Esophagus mucosa (tissue), 1 donor: ENCODE results near the gene MINAR1. TPM values are rescaled to one million over a fixed set of nuclear protein-coding genes. Genes with fewer than 3 reads are reported as not detected.
A peak's percentile ranks its signal among the peaks of the same experiment; 100 is the strongest.

Source experiments
- ATAC-seq: fragments of 200-7000 bp; cut with Tn5 transposase; one replicate; pipeline ENCODE4 v1.9.1; 2020
- total RNA-seq: library from RNA; stranded (reverse); gene quantifications from one replicate; pipeline ENCODE4 v1.2.4, GENCODE V29; 2023
- donor health status: DM: yes; HTN: yes; CAD: no.

Gene MINAR1
- total RNA-seq, 1 donor from 2014 or later, result 0.24 TPM

GRCh38 chr15:79432345-79433275 lies 474 bp downstream of the MINAR1 start:
- peak; percentile 31 for ATAC-seq

- no peak for ATAC-seq
Observed at GRCh38 chr15:79433276-79433990, 1.3 kb downstream of the MINAR1 start.

DNA sequence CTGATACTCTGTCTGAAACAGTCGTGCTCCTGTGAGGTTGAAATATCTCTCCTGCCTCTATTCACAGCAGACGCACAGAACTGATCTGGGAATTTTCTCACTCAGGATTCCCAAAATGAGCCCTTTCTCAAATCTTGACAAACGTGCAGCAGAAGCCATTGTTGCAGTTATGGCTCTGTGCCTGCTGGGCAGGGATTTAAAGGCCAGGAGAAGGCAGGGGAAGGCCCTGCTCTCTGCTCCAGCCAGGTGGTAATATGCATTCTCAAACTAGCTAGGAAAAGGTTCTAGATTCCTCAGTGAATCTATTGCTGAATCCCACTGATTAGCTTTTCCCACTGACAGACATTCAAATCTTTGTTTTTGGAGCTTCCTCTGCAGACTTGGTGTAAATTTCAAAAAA lies 2.2 kb downstream of the MINAR1 start:
- no peak for ATAC-seq

DNA sequence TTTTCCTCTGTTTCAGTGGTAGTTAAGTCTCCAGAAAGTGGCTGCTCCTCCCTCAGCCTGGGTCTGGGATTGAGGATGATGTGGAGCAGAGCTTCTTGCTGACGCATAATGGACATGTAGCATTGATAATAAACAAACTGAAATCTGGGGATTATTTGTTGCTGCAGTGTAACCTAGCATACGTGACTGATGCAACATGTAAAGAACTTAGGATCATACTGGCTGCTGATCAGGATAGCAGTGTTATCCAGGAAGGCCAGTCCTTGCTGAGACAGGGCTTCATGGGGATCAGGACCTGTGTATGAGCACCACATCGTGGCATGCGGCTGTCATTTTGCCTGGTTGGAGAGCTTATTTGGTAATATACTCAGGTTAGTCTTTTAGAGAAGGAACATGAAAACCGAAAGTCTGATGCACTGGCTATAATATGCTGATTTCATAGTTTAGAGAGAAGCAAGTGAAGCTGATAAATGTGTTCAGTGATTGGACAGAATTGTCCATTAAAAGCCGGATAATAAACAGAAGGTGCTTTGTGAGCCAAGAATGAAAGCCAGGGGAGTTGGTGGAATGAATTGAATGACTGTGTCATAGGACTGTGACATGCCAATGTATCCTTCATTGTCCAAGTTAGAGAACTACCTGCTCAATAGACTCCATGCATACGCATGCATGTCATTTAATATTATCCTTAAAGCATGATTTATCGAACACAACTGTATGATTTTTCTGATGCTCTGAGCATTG lies 4.1 kb downstream of the MINAR1 start:
- no peak for ATAC-seq

- no peak for ATAC-seq
Observed at GRCh38 chr15:79437275-79438000, 5.3 kb downstream of the MINAR1 start.

DNA sequence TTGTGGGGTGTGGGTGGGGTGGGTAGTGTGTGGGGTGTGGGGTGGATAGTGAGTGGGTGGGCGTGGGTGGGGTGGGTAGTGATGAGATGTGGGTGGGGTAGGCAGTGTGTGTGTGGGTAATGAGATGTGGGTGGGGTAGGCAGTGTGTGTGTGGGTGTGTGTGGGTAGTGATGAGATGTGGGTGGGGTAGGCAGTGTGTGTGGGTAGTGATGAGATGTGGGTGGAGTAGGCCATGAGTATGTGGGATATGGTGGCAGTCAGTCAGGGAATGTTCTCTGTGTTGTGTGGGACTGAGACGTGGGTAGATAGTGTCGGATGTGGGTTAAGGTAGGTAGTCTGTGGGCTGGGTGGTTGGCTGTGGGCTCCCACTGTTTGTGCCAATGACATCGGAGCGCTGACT lies 7.1 kb downstream of the MINAR1 start:
- peak; percentile 20 for ATAC-seq

- no peak for ATAC-seq
Observed at GRCh38 chr15:79440355-79440908, 8.3 kb downstream of the MINAR1 start.

- no peak for ATAC-seq
Observed at GRCh38 chr15:79442911-79443310, 10.8 kb downstream of the MINAR1 start.

DNA sequence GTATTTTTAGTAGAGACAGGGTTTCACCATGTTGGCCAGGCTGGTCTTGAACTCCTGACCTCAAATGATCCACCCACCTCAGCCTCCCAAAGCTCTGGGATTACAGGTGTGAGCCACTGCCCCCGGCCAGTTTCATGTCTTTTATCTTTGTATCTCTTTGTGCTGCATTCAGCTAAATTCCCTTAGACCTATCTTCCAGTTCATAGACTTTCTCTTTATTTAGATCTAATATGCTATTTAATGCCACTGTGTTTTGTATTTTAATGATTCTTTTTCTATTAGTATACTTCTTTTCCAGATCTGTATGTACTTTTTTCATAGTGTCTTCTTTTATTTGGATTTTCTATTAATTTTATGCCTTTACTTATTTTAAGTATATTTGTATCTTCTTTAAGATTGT lies 14.9 kb downstream of the MINAR1 start:
- ATAC-seq, result no peak

DNA sequence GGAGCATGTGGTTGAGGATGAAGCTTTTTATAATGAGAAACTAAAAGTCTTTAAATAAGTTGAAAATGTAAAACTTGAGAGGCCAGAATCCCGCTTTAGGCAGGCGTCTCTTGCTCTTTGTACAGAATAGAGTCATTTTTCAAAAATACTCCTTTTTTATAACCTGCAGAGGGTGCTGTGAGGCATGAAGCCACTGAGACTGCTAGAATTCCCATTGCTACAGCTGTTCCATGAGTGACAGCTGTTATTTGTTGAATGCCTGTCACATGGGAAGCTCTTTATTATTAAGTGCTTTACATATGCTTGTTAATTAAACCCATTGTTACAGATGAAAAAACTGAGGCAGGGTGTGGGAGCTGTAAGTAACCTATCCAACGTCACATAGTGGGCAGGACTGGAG lies 18.5 kb downstream of the MINAR1 start:
- ATAC-seq, result no peak

DNA sequence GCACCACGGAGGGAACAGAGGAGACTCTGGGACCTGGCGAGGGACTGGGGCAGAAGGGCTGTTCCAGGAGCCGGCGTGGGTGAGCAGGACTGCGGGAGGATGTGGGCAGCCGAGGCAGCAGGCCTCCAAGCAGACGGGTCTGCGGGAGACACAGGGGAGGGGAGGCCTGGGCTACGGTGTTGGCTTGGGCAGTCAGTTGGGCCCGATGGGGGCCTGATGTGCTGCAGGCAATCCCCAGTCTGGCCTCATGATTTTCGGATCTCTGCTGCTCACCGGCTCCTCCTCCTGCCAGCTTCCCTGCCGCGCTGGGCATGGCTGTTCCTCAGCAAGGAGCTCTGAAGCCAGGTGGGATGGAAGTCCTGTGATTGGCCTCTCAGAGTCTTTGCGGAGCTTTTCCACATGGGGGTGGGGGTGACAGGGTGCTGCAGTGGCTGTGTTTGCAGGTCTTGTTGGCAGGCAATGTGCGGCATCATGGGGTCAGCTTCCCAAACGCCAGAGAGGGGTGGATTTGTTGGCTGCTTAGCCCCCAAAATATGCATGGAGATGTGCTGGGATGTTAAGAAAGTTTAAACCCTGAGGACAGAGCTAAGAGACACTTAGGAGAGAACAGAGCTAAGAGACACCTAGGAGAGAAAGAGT lies 19.3 kb downstream of the MINAR1 start:
- ATAC-seq, result no peak

DNA sequence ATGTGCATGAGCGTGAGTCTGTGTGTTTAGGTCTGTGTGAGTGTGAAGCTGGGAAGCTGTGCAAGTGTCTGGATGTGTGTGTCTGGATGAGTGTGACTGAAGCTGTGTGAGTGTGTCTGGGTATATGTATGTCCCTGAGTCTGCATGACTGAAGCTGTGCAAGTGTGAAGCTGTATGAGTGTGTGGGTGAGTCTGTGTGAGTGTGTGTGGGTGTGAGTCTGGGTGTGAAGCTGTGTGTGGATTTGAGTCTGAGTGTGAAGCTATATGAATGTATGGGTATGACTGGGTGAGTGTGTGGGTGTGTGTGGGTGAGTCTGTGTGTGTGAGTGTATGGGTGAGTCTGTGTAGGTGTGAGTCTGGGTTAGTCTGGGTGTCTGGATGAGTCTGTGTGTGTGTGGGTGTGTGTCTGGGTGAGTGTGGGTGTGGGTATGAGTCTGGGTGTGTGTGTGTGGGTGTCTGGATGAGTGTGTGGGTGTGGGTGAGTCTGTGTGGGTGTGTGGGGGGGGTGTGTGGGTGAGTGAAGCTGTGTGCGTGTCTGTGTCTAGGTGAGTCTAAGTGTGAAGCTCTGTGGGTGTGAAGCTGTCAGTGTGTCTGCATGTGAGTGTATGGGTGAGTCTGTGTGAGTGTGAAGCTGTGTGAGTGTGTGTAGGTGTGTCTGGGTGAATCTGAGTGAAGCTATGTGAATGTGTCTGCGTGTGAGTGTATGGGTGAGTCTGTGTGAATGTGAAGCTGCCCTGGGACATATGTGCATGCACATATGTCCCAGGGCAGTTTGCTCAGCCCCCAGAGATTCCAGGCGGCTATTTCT lies 20.3 kb downstream of the MINAR1 start:
- no peak for ATAC-seq

DNA sequence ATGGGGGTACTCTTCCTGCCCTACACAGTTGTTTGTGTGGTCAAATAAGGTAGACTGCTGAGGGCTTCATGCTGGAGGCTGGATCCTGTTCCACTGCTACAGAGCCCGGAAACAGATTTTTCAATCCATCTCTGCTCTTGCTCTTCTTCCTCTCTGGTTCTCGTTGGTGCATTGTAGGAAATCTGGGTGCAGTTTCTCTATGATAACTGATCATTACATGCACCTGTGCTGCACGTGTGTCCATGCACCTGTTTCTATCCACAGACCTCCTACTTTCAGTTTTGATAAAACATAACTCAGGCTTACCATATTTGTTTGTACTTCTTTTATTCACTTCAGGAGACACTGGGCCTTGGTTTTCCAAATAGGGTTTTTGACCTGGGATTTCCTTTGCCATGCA lies 21.3 kb downstream of the MINAR1 start:
- ATAC-seq, result no peak

DNA sequence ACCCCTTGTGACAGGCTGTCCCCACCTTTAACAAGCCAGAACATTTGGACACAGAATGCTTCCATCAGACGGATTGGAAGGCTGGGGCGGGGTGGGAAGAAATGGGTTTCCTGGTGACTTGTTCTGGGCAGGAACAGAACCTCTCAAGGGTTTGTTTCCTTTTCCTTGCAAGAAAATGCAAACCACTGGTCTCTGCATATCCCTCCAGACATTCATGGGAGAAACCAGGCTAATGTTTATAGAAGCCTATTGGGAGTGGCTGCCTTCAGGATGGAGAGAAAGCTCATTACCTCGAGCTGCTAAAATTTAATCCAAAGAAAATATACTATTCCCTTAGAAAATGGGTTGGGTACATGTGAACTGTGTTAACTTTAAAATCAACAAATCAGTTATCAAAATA lies 21.9 kb downstream of the MINAR1 start:
- ATAC-seq, result no peak

DNA sequence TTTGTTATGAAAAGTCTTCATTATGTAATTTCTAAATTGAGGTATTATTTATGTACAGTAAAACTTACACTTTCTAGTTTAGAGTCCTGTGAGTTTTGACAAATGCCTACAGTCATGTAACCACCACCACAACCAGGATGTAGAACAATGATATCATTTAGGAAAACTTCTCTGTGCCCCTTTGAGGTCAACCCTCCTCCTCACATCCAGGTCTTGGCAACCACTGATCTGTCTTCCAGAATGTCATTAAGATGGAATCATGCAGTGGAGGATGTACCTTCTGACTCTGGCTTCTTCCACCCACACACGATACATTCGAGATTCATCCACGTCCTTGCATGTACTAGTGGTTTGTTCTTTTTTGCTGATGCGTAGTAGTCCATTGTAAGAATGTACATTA lies 23.2 kb downstream of the MINAR1 start:
- ATAC-seq, result no peak

DNA sequence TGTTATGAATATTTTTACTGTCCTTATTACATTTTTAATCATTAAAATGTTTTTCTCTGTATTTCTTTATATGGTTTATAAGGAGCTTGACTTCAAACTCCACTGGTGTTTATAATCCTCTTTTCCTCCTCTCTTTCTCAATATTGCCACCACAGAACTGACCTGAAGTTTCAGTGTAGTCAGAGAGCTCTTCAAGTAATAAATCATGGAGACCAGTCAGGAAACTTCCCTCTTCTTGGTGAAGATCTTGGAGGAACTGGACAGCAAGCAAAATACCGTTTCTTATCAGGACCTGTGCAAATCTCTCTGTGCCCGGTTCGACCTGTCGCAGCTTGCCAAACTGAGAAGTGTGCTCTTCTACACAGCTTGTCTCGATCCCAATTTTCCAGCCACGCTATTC lies 23.8 kb downstream of the MINAR1 start:
- ATAC-seq, result no peak

DNA sequence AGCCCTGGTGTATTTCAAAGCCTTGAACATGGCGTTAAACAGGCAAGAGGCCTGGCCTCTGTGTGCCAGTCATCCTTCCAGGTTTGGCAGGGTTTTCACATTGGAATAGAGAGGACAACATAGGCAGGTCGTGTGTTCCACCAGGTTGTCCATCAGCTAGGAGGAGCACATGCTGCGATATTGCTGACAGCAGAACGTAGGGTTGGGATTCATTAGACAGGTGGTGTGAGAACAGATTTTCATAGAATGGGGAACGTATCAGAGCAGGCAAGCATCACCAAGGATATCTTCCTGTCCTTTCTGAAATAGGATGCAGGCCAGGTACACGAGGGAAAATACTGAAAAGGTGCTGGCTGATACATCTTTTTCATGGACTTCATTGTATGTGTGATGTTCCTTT lies 26.4 kb downstream of the MINAR1 start:
- no peak for ATAC-seq

GRCh38 chr15:79459666-79460065 lies 27.5 kb downstream of the MINAR1 start:
- no peak for ATAC-seq

- ATAC-seq, result no peak
Observed at GRCh38 chr15:79463043-79463780, 31.1 kb downstream of the MINAR1 start.

DNA sequence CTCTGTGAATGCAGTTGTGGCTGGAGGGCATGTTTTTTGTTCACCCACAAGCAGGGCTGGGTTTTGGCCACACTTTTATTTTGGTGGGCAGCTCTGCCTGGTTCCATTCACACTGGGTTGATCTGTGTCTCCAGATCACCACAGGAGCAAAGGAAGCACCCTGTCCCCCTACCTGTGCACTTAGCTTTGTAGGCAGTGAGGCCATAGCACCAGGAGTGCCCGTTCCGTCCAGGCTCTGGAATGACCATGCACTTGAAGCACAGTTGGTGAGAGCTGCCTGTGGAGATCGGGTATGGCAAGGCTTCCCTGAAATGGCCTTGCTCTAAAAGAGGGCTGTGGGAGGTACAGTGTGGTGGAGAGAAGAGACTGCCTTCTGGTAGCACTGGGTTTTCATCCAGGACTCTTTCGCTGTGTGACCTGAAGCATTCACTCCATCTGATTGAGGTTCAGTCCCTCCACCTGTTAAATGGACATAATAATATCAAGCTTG lies 31.7 kb downstream of the MINAR1 start:
- ATAC-seq, result no peak
